SU-DHL-6 (cell line): ENCODE results near the gene CPLX3.

ENCODE experiments used
- H2AFZ ChIP-seq: fragments of 200-600 bp; sonication (generic); 2 replicates; pipeline ENCODE4 v1.6.1; 2014; ENCODE audit warnings: low read depth, mild to moderate bottlenecking, moderate library complexity, mixed read lengths, antibody characterized with exemption, low read length; ENCODE audit not compliant: severe bottlenecking
- H3F3A ChIP-seq: fragments of 200-600 bp; shearing (Covaris generic); 2 replicates; pipeline ENCODE4 v1.6.0; 2016; ENCODE audit warnings: antibody characterized with exemption, mild to moderate bottlenecking; ENCODE audit not compliant: insufficient read depth
- H3K27ac ChIP-seq: fragments of 200-600 bp; sonication (generic); 2 replicates; pipeline ENCODE4 v1.5.1; 2016; ENCODE audit warnings: low read depth, mild to moderate bottlenecking, low read length, moderate library complexity, mixed read lengths
- H3K27me3 ChIP-seq: fragments of 200-600 bp; sonication (generic), shearing (Covaris generic); 2 replicates; pipeline ENCODE4 v1.6.0; 2014; ENCODE audit warnings: mild to moderate bottlenecking, low read length
- H3K36me3 ChIP-seq: fragments of 200-600 bp; sonication (generic); 2 replicates; pipeline ENCODE4 v1.6.1; 2014; ENCODE audit warnings: mild to moderate bottlenecking, low read length, mixed read lengths
- H3K4me2 ChIP-seq: fragments of 300-600, 200-600 bp; shearing (Covaris generic), sonication (generic); 2 replicates; pipeline ENCODE4 v1.6.0; 2014; ENCODE audit warnings: low read length, low read depth, mild to moderate bottlenecking; ENCODE audit not compliant: poor library complexity, severe bottlenecking
- H3K4me3 ChIP-seq: fragments of 200-600 bp; sonication (generic); 2 replicates; pipeline ENCODE4 v1.5.1; 2014; ENCODE audit warnings: antibody characterized with exemption, low read length, mild to moderate bottlenecking, mixed read lengths; ENCODE audit not compliant: insufficient read depth, poor library complexity, severe bottlenecking
- H3K79me2 ChIP-seq: fragments of 200-600 bp; sonication (generic); 2 replicates; pipeline ENCODE4 v1.6.1; 2014; ENCODE audit warnings: mild to moderate bottlenecking, low read length, moderate library complexity; ENCODE audit not compliant: insufficient read depth
- H3K9ac ChIP-seq: fragments of 200-600 bp; sonication (generic); 2 replicates; pipeline ENCODE4 v1.7.0; 2014; ENCODE audit warnings: mild to moderate bottlenecking, low read length
- H3K9me2 ChIP-seq: fragments of 200-600 bp; sonication (generic); replicated peaks from 2 replicates; pipeline ENCODE4 v1.6.1; 2014; ENCODE audit warnings: low read length; ENCODE audit not compliant: insufficient read depth
- H3K9me3 ChIP-seq: fragments of 200-600 bp; sonication (generic); 2 replicates; pipeline ENCODE4 v1.6.1; 2014; ENCODE audit warnings: low read length, mixed read lengths; ENCODE audit not compliant: insufficient read depth
- H4K20me1 ChIP-seq: fragments of 200-600 bp; sonication (generic); 2 replicates; pipeline ENCODE4 v1.6.1; 2014; ENCODE audit warnings: low read depth, mild to moderate bottlenecking, antibody characterized with exemption, low read length, moderate library complexity, mixed read lengths
- EZH2phosphoT487 ChIP-seq: fragments of 200-600 bp; sonication (generic), shearing (Covaris generic); conservative IDR thresholded peaks from 2 replicates; pipeline ENCODE4 v1.6.1; 2018; ENCODE audit warnings: mild to moderate bottlenecking, antibody characterized with exemption, low read length, moderate library complexity, mixed read lengths
- TF ChIP-seq, protein P1 (sequence below): fragments of 200-600 bp; sonication (generic); IDR thresholded peaks from one replicate; pipeline ENCODE4 v1.5.1; 2017; ENCODE audit warnings: antibody characterized with exemption, mild to moderate bottlenecking, low read length, moderate library complexity; ENCODE audit not compliant: insufficient read depth, poor library complexity, severe bottlenecking

The CPLX3 gene

DNA sequence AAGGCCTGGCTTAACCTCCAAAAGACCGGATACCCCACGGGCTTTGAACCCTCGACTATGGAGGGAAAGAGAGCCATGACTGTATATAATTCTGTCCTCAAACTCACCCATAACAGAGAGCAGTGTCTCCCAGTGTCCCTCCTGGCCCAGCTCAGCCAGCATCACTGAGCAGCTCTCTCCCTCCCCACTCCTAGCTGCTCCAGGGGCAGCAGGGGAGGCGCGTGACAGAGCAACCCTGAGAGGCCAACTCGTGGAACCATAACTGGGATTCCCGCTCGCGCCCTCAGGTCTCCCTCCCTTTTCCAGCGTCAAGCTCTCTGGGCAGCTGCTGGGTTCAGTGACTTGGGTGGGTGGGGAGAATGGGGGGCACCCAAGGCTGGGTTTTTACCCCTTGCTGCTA is 561 bp upstream of the CPLX3 start:
- no peak overlapping the region for H3K4me2 ChIP-seq
- no peak overlapping the region for H2AFZ ChIP-seq

DNA sequence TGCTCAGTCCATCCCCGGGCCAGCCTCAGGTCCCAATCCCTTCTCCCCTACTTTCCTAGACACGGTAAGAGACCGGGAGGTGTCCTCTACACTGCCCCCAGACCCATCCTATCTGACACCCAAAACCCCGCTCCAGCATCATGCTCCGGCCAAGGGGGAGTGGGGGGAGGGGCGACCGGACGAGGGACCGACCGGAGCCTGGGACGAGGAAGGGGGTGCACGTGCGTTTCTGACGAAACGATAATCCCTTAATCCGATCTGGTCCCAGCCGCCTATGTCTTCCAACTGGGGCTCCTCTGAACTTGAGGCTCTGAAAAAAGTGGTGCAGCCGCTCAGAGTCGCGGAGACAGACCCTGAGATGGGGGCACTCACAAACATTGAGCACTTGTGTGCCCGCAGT is 494 bp downstream of the CPLX3 start:
- H3K4me2 ChIP-seq: no peak overlapping the region
- no peaks in the 10 kb centered on the region for H4K20me1 ChIP-seq
- no peaks in the 10 kb centered on the region for H3K27me3 ChIP-seq
- no peak overlapping the region for H2AFZ ChIP-seq
- no peaks in the 10 kb centered on the region for H3K79me2 ChIP-seq
- no peaks in the 10 kb centered on the region for H3K9me2 ChIP-seq
- H3K36me3 ChIP-seq: no peaks in the 10 kb centered on the region
- H3K27ac ChIP-seq: no peak overlapping the region
- no peak overlapping the region for H3K4me3 ChIP-seq
- H3K9ac ChIP-seq: no peak overlapping the region
- no peaks in the 10 kb centered on the region for H3K9me3 ChIP-seq
- no peaks in the 10 kb centered on the region for H3F3A ChIP-seq
- TF ChIP-seq EZH2phosphoT487: no peak
- TF ChIP-seq, protein P1, sequence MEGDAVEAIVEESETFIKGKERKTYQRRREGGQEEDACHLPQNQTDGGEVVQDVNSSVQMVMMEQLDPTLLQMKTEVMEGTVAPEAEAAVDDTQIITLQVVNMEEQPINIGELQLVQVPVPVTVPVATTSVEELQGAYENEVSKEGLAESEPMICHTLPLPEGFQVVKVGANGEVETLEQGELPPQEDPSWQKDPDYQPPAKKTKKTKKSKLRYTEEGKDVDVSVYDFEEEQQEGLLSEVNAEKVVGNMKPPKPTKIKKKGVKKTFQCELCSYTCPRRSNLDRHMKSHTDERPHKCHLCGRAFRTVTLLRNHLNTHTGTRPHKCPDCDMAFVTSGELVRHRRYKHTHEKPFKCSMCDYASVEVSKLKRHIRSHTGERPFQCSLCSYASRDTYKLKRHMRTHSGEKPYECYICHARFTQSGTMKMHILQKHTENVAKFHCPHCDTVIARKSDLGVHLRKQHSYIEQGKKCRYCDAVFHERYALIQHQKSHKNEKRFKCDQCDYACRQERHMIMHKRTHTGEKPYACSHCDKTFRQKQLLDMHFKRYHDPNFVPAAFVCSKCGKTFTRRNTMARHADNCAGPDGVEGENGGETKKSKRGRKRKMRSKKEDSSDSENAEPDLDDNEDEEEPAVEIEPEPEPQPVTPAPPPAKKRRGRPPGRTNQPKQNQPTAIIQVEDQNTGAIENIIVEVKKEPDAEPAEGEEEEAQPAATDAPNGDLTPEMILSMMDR: no peak

More for the DNA sequence above, 561 bp upstream of the CPLX3 start:
- no peak overlapping the region for H3K4me3 ChIP-seq
- H3K36me3 ChIP-seq: no peaks in the 10 kb centered on the region
- no peaks in the 10 kb centered on the region for H3K27me3 ChIP-seq
- H3K9ac ChIP-seq: no peak overlapping the region
- TF ChIP-seq EZH2phosphoT487: no peak
- TF ChIP-seq, protein P1: no peak
- no peaks in the 10 kb centered on the region for H3K79me2 ChIP-seq
- no peaks in the 10 kb centered on the region for H3F3A ChIP-seq
- H4K20me1 ChIP-seq: no peaks in the 10 kb centered on the region
- no peak overlapping the region for H3K27ac ChIP-seq
- no peaks in the 10 kb centered on the region for H3K9me2 ChIP-seq
- no peaks in the 10 kb centered on the region for H3K9me3 ChIP-seq

DNA sequence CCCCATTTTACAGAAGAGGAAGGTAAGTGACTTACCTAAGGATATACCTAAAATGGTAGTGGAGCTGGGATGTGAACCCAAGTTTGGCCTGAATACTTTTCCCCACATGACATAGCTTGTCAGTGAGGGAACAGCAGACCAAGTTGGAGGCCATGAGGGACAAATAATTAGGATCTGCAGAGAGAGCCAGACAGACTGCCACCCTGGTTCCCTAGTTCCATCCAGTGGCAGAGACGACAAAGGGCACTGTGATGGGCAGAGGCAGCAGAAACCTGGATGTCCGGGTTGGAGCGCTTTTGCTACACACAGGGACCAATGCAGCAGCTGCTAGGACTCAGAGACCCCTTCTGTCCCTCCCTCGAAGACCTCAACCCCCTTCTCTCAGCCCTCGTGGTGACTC is 1.2 kb downstream of the CPLX3 start:
- Histone ChIP-seq H3K27me3 (no peaks in the 10 kb centered on the region), H3K9me3 (no peaks in the 10 kb centered on the region), H3K9me2 (no peaks in the 10 kb centered on the region), H3K4me3 (no peak overlapping the region), H3F3A (no peaks in the 10 kb centered on the region), H3K27ac (no peak overlapping the region), H3K9ac (no peak overlapping the region), H3K79me2 (no peaks in the 10 kb centered on the region), H3K4me2 (no peak overlapping the region), H4K20me1 (no peaks in the 10 kb centered on the region), H3K36me3 (no peaks in the 10 kb centered on the region), H2AFZ (no peak overlapping the region)
- TF ChIP-seq EZH2phosphoT487: no peak
- TF ChIP-seq, protein P1: no peak
